NAMALWA (cell line): ENCODE measurements around the gene FCN2.
"Not testable (repeated sequence)": the region's sequence is repeated elsewhere in the genome, so short reads cannot be mapped to it uniquely, and the experiment has no call there.

ENCODE experiments used
- DNase-seq: peaks from one replicate; pipeline ENCODE4 v3.0.0-alpha.2; 2015; ENCODE audit warnings: low spot score

The FCN2 gene

GRCh38 chr9:134847752-134848432 is 32.7 kb upstream of the FCN2 start:
- peak; percentile 8 for DNase-seq

- no peak for DNase-seq
These were observed 32.1 kb upstream of the FCN2 start for GRCh38 chr9:134848504-134848903.

GRCh38 chr9:134850611-134851010 is 30.0 kb upstream of the FCN2 start:
- DNase-seq: no peak

- peak; percentile 5 for DNase-seq
These were observed 29.6 kb upstream of the FCN2 start for GRCh38 chr9:134851020-134851419.

- no peak for DNase-seq
These were observed 27.5 kb upstream of the FCN2 start for GRCh38 chr9:134852906-134853654.

- DNase-seq: no peak
These were observed 26.7 kb upstream of the FCN2 start for GRCh38 chr9:134853893-134854292.

- DNase-seq: no peak
These were observed 26.0 kb upstream of the FCN2 start for GRCh38 chr9:134854541-134854981.

GRCh38 chr9:134855231-134855899 is 25.2 kb upstream of the FCN2 start:
- no peak for DNase-seq

GRCh38 chr9:134855900-134856377 is 24.7 kb upstream of the FCN2 start:
- no peak for DNase-seq

GRCh38 chr9:134857451-134857850 is 23.2 kb upstream of the FCN2 start:
- not testable (repeated sequence) for DNase-seq

- no peak for DNase-seq
These were observed 22.4 kb upstream of the FCN2 start for GRCh38 chr9:134858051-134858841.

GRCh38 chr9:134860510-134860909 is 20.1 kb upstream of the FCN2 start:
- DNase-seq: no peak

GRCh38 chr9:134861595-134862334 is 18.8 kb upstream of the FCN2 start:
- no peak for DNase-seq

- DNase-seq: no peak
These were observed 17.2 kb upstream of the FCN2 start for GRCh38 chr9:134863306-134863902.

GRCh38 chr9:134863941-134864820 is 16.4 kb upstream of the FCN2 start:
- DNase-seq: no peak

- DNase-seq: no peak
These were observed 15.8 kb upstream of the FCN2 start for GRCh38 chr9:134864821-134865190.

GRCh38 chr9:134867917-134868750 is 12.5 kb upstream of the FCN2 start:
- no peak for DNase-seq

GRCh38 chr9:134868751-134869553 is 11.7 kb upstream of the FCN2 start:
- peak; percentile 37 for DNase-seq
